Immature natural killer cell (primary cell): Measurements from ENCODE around the gene KMT2C. TPM values are rescaled to one million over a fixed set of nuclear protein-coding genes. Genes with fewer than 3 reads are reported as not detected.
"Not testable (repeated sequence)": the region's sequence is repeated elsewhere in the genome, so short reads cannot be mapped to it uniquely, and the experiment has no call there.

Experiments
- DNase-seq, 3 donors: peaks; one replicate each; pipeline ENCODE4 v3.0.0; 2022; ENCODE audit warnings: mixed read lengths in 1 of 3
- H3K27ac Mint-ChIP-seq, 6 donors: one replicate each; pipeline ENCODE4 v1.8.0; 2020; ENCODE audit warnings: mixed read lengths in 6 of 6, mild to moderate bottlenecking in 5 of 6, inconsistent platforms in 4 of 6, moderate library complexity in 3 of 6
- H3K27me3 Mint-ChIP-seq, 3 donors: one replicate each; pipeline ENCODE4 v1.8.0; 2020 to 2021; ENCODE audit warnings: low read depth in 3 of 3, mild to moderate bottlenecking in 3 of 3, mixed read lengths in 3 of 3, moderate library complexity in 3 of 3, inconsistent platforms in 1 of 3
- H3K36me3 Mint-ChIP-seq, 3 donors: one replicate each; pipeline ENCODE4 v1.8.0; 2020; ENCODE audit warnings: mixed read lengths in 3 of 3, inconsistent platforms in 2 of 3, mild to moderate bottlenecking in 2 of 3
- H3K4me1 Mint-ChIP-seq, 2 donors: one replicate each; pipeline ENCODE4 v1.8.0; 2020; ENCODE audit warnings: inconsistent platforms in 2 of 2, mild to moderate bottlenecking in 2 of 2, mixed read lengths in 2 of 2, moderate library complexity in 1 of 2
- H3K4me3 Mint-ChIP-seq, 5 donors: one replicate each; pipeline ENCODE4 v1.8.0; 2020; ENCODE audit warnings: mild to moderate bottlenecking in 5 of 5, mixed read lengths in 5 of 5, inconsistent platforms in 3 of 5, moderate library complexity in 3 of 5
- H3K9me3 Mint-ChIP-seq, 6 donors: one replicate each; pipeline ENCODE4 v1.8.0; 2020; ENCODE audit warnings: mild to moderate bottlenecking in 6 of 6, mixed read lengths in 6 of 6, inconsistent platforms in 4 of 6, moderate library complexity in 3 of 6
- polyA plus RNA-seq, 3 donors: library from polyadenylated mRNA; unstranded; fragments of 300-500 nt; fragmentation: Illumina TruSeq; gene quantifications; one replicate each; pipeline ENCODE4 v1.2.3, GENCODE V29; 2021

KMT2C gene
- polyA plus RNA-seq, 3 donors from 2014 or later: 5.3 to 24.6 (median 5.6) TPM

- not testable (repeated sequence) for H3K27ac Mint-ChIP-seq, H3K9me3 Mint-ChIP-seq, H3K4me3 Mint-ChIP-seq, H3K27me3 Mint-ChIP-seq, DNase-seq
- peaks cover 21 to 61% of the 10 kb centered on the region in 2 donors for H3K4me1 Mint-ChIP-seq
- H3K36me3 Mint-ChIP-seq: peaks cover 9 to 25% (median 17%) of the 10 kb centered on the region in 3 donors
Measured at GRCh38 chr7:152353281-152353680, 82.5 kb downstream of the KMT2C start.

GRCh38 chr7:152351747-152352146, 84.1 kb downstream of the KMT2C start:
- H3K4me3 Mint-ChIP-seq, H3K27me3 Mint-ChIP-seq, DNase-seq, H3K9me3 Mint-ChIP-seq: not testable (repeated sequence)
- Mint-ChIP-seq H3K27ac (peak overlapping the region in 1 of 6 donors; percentile 17), H3K4me1 (peaks cover 21 to 69% of the 10 kb centered on the region in 2 donors), H3K36me3 (peaks cover 9 to 29% (median 17%) of the 10 kb centered on the region in 3 donors)

- peaks cover 0 to 2% (median 2%) of the 10 kb centered on the region in 3 donors for H3K27me3 Mint-ChIP-seq
Measured at GRCh38 chr7:152351168-152351567, 84.6 kb downstream of the KMT2C start.

GRCh38 chr7:152347888-152348287, 87.9 kb downstream of the KMT2C start:
- Mint-ChIP-seq H3K27ac (no peak overlapping the region), H3K27me3 (peaks cover 0 to 2% (median 1%) of the 10 kb centered on the region in 3 donors), H3K4me3 (no peak overlapping the region), H3K36me3 (peaks cover 0 to 16% (median 11%) of the 10 kb centered on the region in 3 donors), H3K9me3 (no peaks in the 10 kb centered on the region), H3K4me1 (peaks cover 27 to 77% of the 10 kb centered on the region in 2 donors)
- no peak for DNase-seq

More at GRCh38 chr7:152351168-152351567, 84.6 kb downstream of the KMT2C start:
- Mint-ChIP-seq H3K27ac (peak overlapping the region in 1 of 6 donors; percentile 58), H3K4me1 (peaks cover 23 to 74% of the 10 kb centered on the region in 2 donors), H3K4me3 (no peak overlapping the region), H3K9me3 (no peaks in the 10 kb centered on the region), H3K36me3 (peaks cover 9 to 29% (median 17%) of the 10 kb centered on the region in 3 donors)
- DNase-seq: no peak

GRCh38 chr7:152344253-152344652, 91.5 kb downstream of the KMT2C start:
- DNase-seq: peak; percentile 33 to 39 (median 34)
- Mint-ChIP-seq H3K9me3 (no peaks in the 10 kb centered on the region), H3K4me3 (peak overlapping the region; percentile 14 to 59 (median 33)), H3K27ac (peak overlapping the region; percentile 52 to 87 (median 84)), H3K27me3 (peaks cover 0 to 2% (median 0%) of the 10 kb centered on the region in 3 donors), H3K36me3 (peaks cover 0 to 11% (median 5%) of the 10 kb centered on the region in 3 donors), H3K4me1 (peaks cover 35 to 74% of the 10 kb centered on the region in 2 donors)

- H3K4me3 Mint-ChIP-seq: peak overlapping the region in 1 of 5 donors; percentile 1
- H3K9me3 Mint-ChIP-seq: no peaks in the 10 kb centered on the region
- peaks cover 34 to 73% of the 10 kb centered on the region in 2 donors for H3K4me1 Mint-ChIP-seq
Measured at GRCh38 chr7:152342796-152343195, 93.0 kb downstream of the KMT2C start.

GRCh38 chr7:152341914-152342236, 93.9 kb downstream of the KMT2C start:
- Mint-ChIP-seq H3K4me3 (no peak overlapping the region), H3K27me3 (peaks cover 0 to 5% (median 0%) of the 10 kb centered on the region in 3 donors), H3K4me1 (peaks cover 41 to 70% of the 10 kb centered on the region in 2 donors), H3K27ac (peak overlapping the region in 4 of 6 donors; percentile 25 to 63 (median 44)), H3K36me3 (no peaks in the 10 kb centered on the region), H3K9me3 (no peaks in the 10 kb centered on the region)
- no peak for DNase-seq

More at GRCh38 chr7:152342796-152343195, 93.0 kb downstream of the KMT2C start:
- Mint-ChIP-seq H3K36me3 (peaks cover 0 to 2% (median 0%) of the 10 kb centered on the region in 3 donors), H3K27me3 (peaks cover 0 to 2% (median 0%) of the 10 kb centered on the region in 3 donors), H3K27ac (peak overlapping the region; percentile 30 to 85 (median 54))
- DNase-seq: no peak

- H3K4me3 Mint-ChIP-seq: no peak overlapping the region
- H3K9me3 Mint-ChIP-seq: no peaks in the 10 kb centered on the region
- peaks cover 46 to 71% of the 10 kb centered on the region in 2 donors for H3K4me1 Mint-ChIP-seq
- H3K27ac Mint-ChIP-seq: peak overlapping the region in 4 of 6 donors; percentile 9 to 70 (median 59)
- peaks cover 0 to 5% (median 0%) of the 10 kb centered on the region in 3 donors for H3K27me3 Mint-ChIP-seq
- no peak for DNase-seq
- H3K36me3 Mint-ChIP-seq: no peaks in the 10 kb centered on the region
Measured at GRCh38 chr7:152341039-152341913, 94.5 kb downstream of the KMT2C start.

GRCh38 chr7:152340161-152340560, 95.6 kb downstream of the KMT2C start:
- Mint-ChIP-seq H3K4me1 (peaks cover 55 to 77% of the 10 kb centered on the region in 2 donors), H3K27me3 (peaks cover 0 to 5% (median 0%) of the 10 kb centered on the region in 3 donors), H3K36me3 (no peaks in the 10 kb centered on the region), H3K4me3 (no peak overlapping the region), H3K9me3 (no peaks in the 10 kb centered on the region), H3K27ac (no peak overlapping the region)
- no peak for DNase-seq

GRCh38 chr7:152338561-152338960, 97.2 kb downstream of the KMT2C start:
- H3K36me3 Mint-ChIP-seq: no peaks in the 10 kb centered on the region
- H3K9me3 Mint-ChIP-seq: no peaks in the 10 kb centered on the region
- DNase-seq: no peak
- H3K27me3 Mint-ChIP-seq: peaks cover 0 to 8% (median 0%) of the 10 kb centered on the region in 3 donors
- H3K4me3 Mint-ChIP-seq: no peak overlapping the region
- peaks cover 51 to 77% of the 10 kb centered on the region in 2 donors for H3K4me1 Mint-ChIP-seq
- H3K27ac Mint-ChIP-seq: peak overlapping the region in 1 of 6 donors; percentile 10

GRCh38 chr7:152336754-152337368, 98.9 kb downstream of the KMT2C start:
- peaks cover 55 to 77% of the 10 kb centered on the region in 2 donors for H3K4me1 Mint-ChIP-seq
- DNase-seq: peak; percentile 33 to 44 (median 40)
- peak overlapping the region; percentile 90 to 96 (median 92) for H3K27ac Mint-ChIP-seq
- H3K4me3 Mint-ChIP-seq: peak overlapping the region; percentile 80 to 89 (median 84)
- H3K9me3 Mint-ChIP-seq: no peaks in the 10 kb centered on the region
- peaks cover 0 to 5% (median 0%) of the 10 kb centered on the region in 3 donors for H3K27me3 Mint-ChIP-seq
- H3K36me3 Mint-ChIP-seq: no peaks in the 10 kb centered on the region

GRCh38 chr7:152335900-152336571, 99.8 kb downstream of the KMT2C start:
- peak overlapping the region; percentile 90 to 96 (median 92) for H3K27ac Mint-ChIP-seq
- peaks cover 0 to 5% (median 0%) of the 10 kb centered on the region in 3 donors for H3K27me3 Mint-ChIP-seq
- peak overlapping the region; percentile 80 to 89 (median 84) for H3K4me3 Mint-ChIP-seq
- H3K36me3 Mint-ChIP-seq: no peaks in the 10 kb centered on the region
- no peaks in the 10 kb centered on the region for H3K9me3 Mint-ChIP-seq
- peak in 2 of 3 donors; percentile 38 to 41 for DNase-seq
- peaks cover 53 to 70% of the 10 kb centered on the region in 2 donors for H3K4me1 Mint-ChIP-seq

GRCh38 chr7:152333134-152333533, 102.7 kb downstream of the KMT2C start:
- Mint-ChIP-seq H3K4me1 (peaks cover 59 to 81% of the 10 kb centered on the region in 2 donors), H3K27me3 (peaks cover 0 to 6% (median 0%) of the 10 kb centered on the region in 3 donors), H3K27ac (peak overlapping the region; percentile 18 to 80 (median 63)), H3K4me3 (no peak overlapping the region), H3K36me3 (peaks cover 7 to 11% (median 11%) of the 10 kb centered on the region in 3 donors), H3K9me3 (no peaks in the 10 kb centered on the region)
- DNase-seq: no peak
